B cell (primary cell): Measurements from ENCODE around the gene NMNAT1. TPM values are rescaled to one million over a fixed set of nuclear protein-coding genes. Genes with fewer than 3 reads are reported as not detected.

ENCODE experiments used
- ATAC-seq: fragments of 200-7000 bp; cut with Tn5 transposase; one replicate; pipeline ENCODE4 v1.10.0; 2021; ENCODE audit warnings: low read depth, mild to moderate bottlenecking, moderate number of reproducible peaks, moderate library complexity
- CTCF ChIA-PET: fragments of 350-600 bp; sonication (Branson Sonifier 250); formaldehyde crosslinking; loops from one replicate; lab custom pipeline; 2021; ENCODE audit warnings: antibody characterized with exemption, inconsistent platforms; lab: Charles Lee
- POLR2A ChIA-PET: fragments of 350-600 bp; sonication (Branson Sonifier 250); formaldehyde crosslinking; loops from one replicate; lab custom pipeline; 2021; ENCODE audit warnings: antibody characterized with exemption; lab: Charles Lee
- DNase-seq: peaks from one replicate; pipeline ENCODE4 v3.0.0; 2013
- H2AFZ ChIP-seq: 2 replicates; pipeline ENCODE4 v1.6.1; 2012; ENCODE audit warnings: mild to moderate bottlenecking, low read depth, low read length; ENCODE audit not compliant: insufficient read depth, poor library complexity, severe bottlenecking
- H3K27ac ChIP-seq, 2 donors: 1 replicate in 1 of 2; 2 replicates in 1 of 2; pipeline ENCODE4 v1.5.1; 2012 to 2013; ENCODE audit warnings: low read length in 2 of 2, mild to moderate bottlenecking in 2 of 2, moderate library complexity in 1 of 2
- H3K27me3 ChIP-seq, 4 experiments: fragments of 200-600 bp in 1 of 4; sonication (generic) in 1 of 4; replicated peaks in 1 of 4; 1 replicate in 2 of 4; 2 replicates in 2 of 4; pipeline versions ENCODE4 v1.6.1 to v1.7.0; 2013 to 2016; ENCODE audit warnings: low read length in 3 of 4, mild to moderate bottlenecking in 2 of 4, mixed read lengths in 1 of 4, moderate library complexity in 1 of 4; ENCODE audit not compliant: insufficient read depth in 4 of 4, control insufficient read depth in 3 of 4; ENCODE audit errors: control extremely low read depth in 1 of 4
- H3K36me3 ChIP-seq, 2 experiments: replicated peaks in 1 of 2; 1 replicate in 1 of 2; 2 replicates in 1 of 2; pipeline versions ENCODE4 v1.6.1 to v1.7.1; 2013; ENCODE audit warnings: low read length in 1 of 2; ENCODE audit not compliant: insufficient read depth in 2 of 2, control insufficient read depth in 1 of 2; ENCODE audit errors: control extremely low read depth in 1 of 2, extremely low read depth in 1 of 2
- H3K4me1 ChIP-seq, 2 donors: fragments of 200-600 bp in 1 of 2; sonication (generic) in 1 of 2; 1 replicate in 1 of 2; 2 replicates in 1 of 2; pipeline versions ENCODE4 v1.5.1 to v1.6.1; 2013 to 2017; ENCODE audit warnings: low read length in 2 of 2; ENCODE audit not compliant: control insufficient read depth in 2 of 2, insufficient read depth in 2 of 2
- H3K4me2 ChIP-seq: replicated peaks from 2 replicates; pipeline ENCODE3; 2012; ENCODE audit warnings: mild to moderate bottlenecking, low read depth, low read length; ENCODE audit not compliant: poor library complexity, severe bottlenecking
- H3K4me3 ChIP-seq, 5 experiments: fragments of 200-600 bp in 1 of 5; sonication (generic) in 1 of 5; 1 replicate in 3 of 5; 2 replicates in 2 of 5; pipeline versions ENCODE4 v1.5.1 to v1.7.0; 2011 to 2016; ENCODE audit warnings: low read length in 4 of 5, mild to moderate bottlenecking in 4 of 5, low read depth in 2 of 5, control low read depth in 1 of 5, moderate library complexity in 1 of 5; ENCODE audit not compliant: insufficient read depth in 1 of 5; ENCODE audit errors: control extremely low read depth in 1 of 5, extremely low read depth in 1 of 5
- H3K79me2 ChIP-seq: fragments of 200-600 bp; sonication (generic); one replicate; pipeline ENCODE4 v1.6.0; 2016; ENCODE audit warnings: low read length; ENCODE audit not compliant: control insufficient read depth, insufficient read depth
- H3K9ac ChIP-seq: fragments of 200-600 bp; sonication (generic); 2 replicates; pipeline ENCODE4 v1.6.1; 2017; ENCODE audit warnings: mild to moderate bottlenecking, low read length, moderate library complexity
- H3K9me3 ChIP-seq, 3 donors: one replicate each; pipeline versions ENCODE4 v1.6.1 to v1.7.1; 2013; ENCODE audit warnings: low read length in 2 of 3; ENCODE audit not compliant: control insufficient read depth in 2 of 3, insufficient read depth in 1 of 3; ENCODE audit errors: control extremely low read depth in 1 of 3
- H4K20me1 ChIP-seq: 2 replicates; pipeline ENCODE4 v1.6.0; 2012; ENCODE audit warnings: mild to moderate bottlenecking, low read length; ENCODE audit not compliant: insufficient read depth, control insufficient read depth, poor library complexity, severe bottlenecking
- H3K27ac Mint-ChIP-seq: one replicate; pipeline ENCODE4 v1.8.0; 2021; ENCODE audit warnings: mixed read lengths
- H3K27me3 Mint-ChIP-seq: one replicate; pipeline ENCODE4 v1.8.0; 2021; ENCODE audit warnings: mixed read lengths
- H3K4me1 Mint-ChIP-seq: one replicate; pipeline ENCODE4 v1.8.0; 2021; ENCODE audit warnings: mixed read lengths
- H3K4me3 Mint-ChIP-seq: one replicate; pipeline ENCODE4 v1.8.0; 2021; ENCODE audit warnings: mixed read lengths
- H3K9me3 Mint-ChIP-seq: one replicate; pipeline ENCODE4 v1.8.0; 2022; ENCODE audit warnings: mixed read lengths; ENCODE audit not compliant: insufficient read depth
- CTCF ChIP-seq: fragments of 200-600 bp; IDR thresholded peaks from one replicate; pipeline ENCODE4 v1.8.0; 2022; ENCODE audit warnings: antibody characterized with exemption, mild to moderate bottlenecking
- EZH2 ChIP-seq: IDR thresholded peaks from 2 replicates; pipeline ENCODE4 v1.6.1; 2012; ENCODE audit warnings: borderline replicate concordance, low read depth, mild to moderate bottlenecking, moderate library complexity, low read length; ENCODE audit not compliant: insufficient read depth, poor library complexity, severe bottlenecking
- WGBS: methylation state at CpG from one replicate; pipeline ENCODE4 v1.1.5; 2013; ENCODE audit warnings: missing lambda C conversion rate; ENCODE audit not compliant: insufficient coverage; 5-methylcytosine and 5-hydroxymethylcytosine counted together
- intact Hi-C: fragments of 100-400 bp; cut with micrococcal nuclease; formaldehyde crosslinking; loops from one replicate; pipeline ENCODE4 v1.10.0; 2022
- polyA plus RNA-seq: library from polyadenylated mRNA; depleted of rRNA; stranded (reverse); fragments of >200 nt; gene quantifications from 2 replicates; pipeline ENCODE4 v1.2.3, GENCODE V29; 2012
- total RNA-seq, 2 donors: library from RNA; stranded (reverse); fragments of 120-200 nt in 1 of 2; gene quantifications; 1 replicate in 1 of 2; 2 replicates in 1 of 2; pipeline versions ENCODE4 v1.2.3 to v1.2.4, GENCODE V29; 2013 to 2022

NMNAT1 gene
- total and polyA plus RNA-seq, 2 donors (not counting 1 experiment from before 2014, with no cell fraction given): 4.5 to 8.0 TPM

GRCh38 chr1:9905010-9905409, 38.3 kb upstream of the NMNAT1 start:
- DNase-seq: no peak
- Mint-ChIP-seq H3K27me3 (no peaks in the 10 kb centered on the region), H3K4me3 (no peak overlapping the region), H3K4me1 (peaks cover 27% of the 10 kb centered on the region), H3K27ac (no peak overlapping the region), H3K9me3 (no peaks in the 10 kb centered on the region)
- no peak for TF ChIP-seq CTCF
- TF ChIP-seq EZH2: no peak
- Histone ChIP-seq H3K27ac (no peak overlapping the region), H4K20me1 (no peaks in the 10 kb centered on the region), H3K9ac (no peak overlapping the region), H3K79me2 (peaks cover 41% of the 10 kb centered on the region), H3K4me1 (peaks cover 18 to 24% of the 10 kb centered on the region in 2 donors), H2AFZ (no peak overlapping the region), H3K4me3 (no peak overlapping the region), H3K9me3 (no peaks in the 10 kb centered on the region), H3K4me2 (no peak overlapping the region), H3K27me3 (no peaks in the 10 kb centered on the region), H3K36me3 (peaks cover 0 to 1% of the 10 kb centered on the region in 2 experiments)
- WGBS: 82% methylated on average over 4 of the region's 4 CpGs
- POLR2A ChIA-PET: interaction anchor here (0.6 kb wide), 1 partner anchor 60 kb away, joined by 5 read pairs; no protein-coding TSS in a partner anchor
- no peak for ATAC-seq
- CTCF ChIA-PET: interaction anchor here (1.1 kb wide), 1 partner anchor 37 kb away, joined by 3 read pairs; no protein-coding TSS in a partner anchor
- intact Hi-C loops: no loop called here

GRCh38 chr1:9906466-9906865, 36.8 kb upstream of the NMNAT1 start:
- H3K4me1 Mint-ChIP-seq: peaks cover 24% of the 10 kb centered on the region
- H3K36me3 ChIP-seq: peaks cover 0 to 1% of the 10 kb centered on the region in 2 experiments
- no peak for ATAC-seq
- H3K4me2 ChIP-seq: no peak overlapping the region
- no peak overlapping the region for H2AFZ ChIP-seq
- no peak overlapping the region for H3K9ac ChIP-seq
- WGBS: 100% methylated on average over 1 of the region's 2 CpGs
- H3K27ac Mint-ChIP-seq: no peak overlapping the region
- H3K4me3 Mint-ChIP-seq: no peak overlapping the region
- no peaks in the 10 kb centered on the region for H3K9me3 Mint-ChIP-seq
- no peaks in the 10 kb centered on the region for H3K27me3 Mint-ChIP-seq
- ChIA-PET CTCF (no interaction called here), POLR2A (no interaction called here)
- intact Hi-C loops: no loop called here
- TF ChIP-seq CTCF (no peak), EZH2 (no peak)
- H4K20me1 ChIP-seq: no peaks in the 10 kb centered on the region
- H3K27ac ChIP-seq: no peak overlapping the region
- peaks cover 10 to 16% of the 10 kb centered on the region in 2 donors for H3K4me1 ChIP-seq
- peaks cover 33% of the 10 kb centered on the region for H3K79me2 ChIP-seq
- no peak for DNase-seq
- no peak overlapping the region for H3K4me3 ChIP-seq
- no peaks in the 10 kb centered on the region for H3K9me3 ChIP-seq
- no peaks in the 10 kb centered on the region for H3K27me3 ChIP-seq
